Stimulated activated CD8-positive, alpha-beta memory T cell treated with anti-CD3 and anti-CD28 coated beads, Interleukin-4, amount 100 ng/mL, for 24 hours (primary cell): ENCODE data around the gene FSTL3.
"Not testable (repeated sequence)": the region's sequence is repeated elsewhere in the genome, so short reads cannot be mapped to it uniquely, and the experiment has no call there.

Experiments
- DNase-seq: peaks from one replicate; pipeline ENCODE4 v3.0.0-alpha.2; 2020; ENCODE audit warnings: low read depth

Gene FSTL3

DNA sequence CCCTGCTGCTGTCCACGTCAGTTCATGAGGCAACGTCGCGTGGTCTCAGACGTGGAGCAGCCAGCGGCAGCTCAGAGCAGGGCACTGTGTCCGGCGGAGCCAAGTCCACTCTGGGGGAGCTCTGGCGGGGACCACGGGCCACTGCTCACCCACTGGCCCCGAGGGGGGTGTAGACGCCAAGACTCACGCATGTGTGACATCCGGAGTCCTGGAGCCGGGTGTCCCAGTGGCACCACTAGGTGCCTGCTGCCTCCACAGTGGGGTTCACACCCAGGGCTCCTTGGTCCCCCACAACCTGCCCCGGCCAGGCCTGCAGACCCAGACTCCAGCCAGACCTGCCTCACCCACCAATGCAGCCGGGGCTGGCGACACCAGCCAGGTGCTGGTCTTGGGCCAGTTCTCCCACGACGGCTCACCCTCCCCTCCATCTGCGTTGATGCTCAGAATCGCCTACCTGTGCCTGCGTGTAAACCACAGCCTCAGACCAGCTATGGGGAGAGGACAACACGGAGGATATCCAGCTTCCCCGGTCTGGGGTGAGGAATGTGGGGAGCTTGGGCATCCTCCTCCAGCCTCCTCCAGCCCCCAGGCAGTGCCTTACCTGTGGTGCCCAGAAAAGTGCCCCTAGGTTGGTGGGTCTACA, 6.6 kb downstream of the FSTL3 start:
- no peak for DNase-seq

DNA sequence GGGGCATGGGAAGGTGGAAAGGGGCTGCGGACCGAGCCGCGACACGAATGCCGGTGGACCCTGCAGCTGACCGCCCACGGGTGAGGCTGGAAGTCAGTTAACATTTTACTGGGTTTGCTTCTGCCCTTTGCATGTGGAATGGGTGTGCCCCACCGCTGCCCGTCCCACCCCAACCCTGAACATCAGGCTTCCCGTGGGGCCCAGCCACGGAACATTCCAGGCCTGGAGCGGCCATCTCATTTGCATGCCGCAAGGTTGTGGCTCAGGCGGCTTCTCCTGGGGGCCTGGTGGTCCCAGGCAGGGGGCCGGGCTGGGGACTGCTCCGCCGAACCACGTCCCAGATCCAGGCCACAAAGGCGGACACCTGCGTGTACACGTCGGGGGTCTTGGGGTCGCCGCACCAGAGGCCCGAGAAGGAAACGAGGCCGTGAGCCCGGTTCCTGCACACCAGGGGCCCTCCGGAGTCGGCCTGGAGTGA, 9.3 kb downstream of the FSTL3 start:
- no peak for DNase-seq

DNA sequence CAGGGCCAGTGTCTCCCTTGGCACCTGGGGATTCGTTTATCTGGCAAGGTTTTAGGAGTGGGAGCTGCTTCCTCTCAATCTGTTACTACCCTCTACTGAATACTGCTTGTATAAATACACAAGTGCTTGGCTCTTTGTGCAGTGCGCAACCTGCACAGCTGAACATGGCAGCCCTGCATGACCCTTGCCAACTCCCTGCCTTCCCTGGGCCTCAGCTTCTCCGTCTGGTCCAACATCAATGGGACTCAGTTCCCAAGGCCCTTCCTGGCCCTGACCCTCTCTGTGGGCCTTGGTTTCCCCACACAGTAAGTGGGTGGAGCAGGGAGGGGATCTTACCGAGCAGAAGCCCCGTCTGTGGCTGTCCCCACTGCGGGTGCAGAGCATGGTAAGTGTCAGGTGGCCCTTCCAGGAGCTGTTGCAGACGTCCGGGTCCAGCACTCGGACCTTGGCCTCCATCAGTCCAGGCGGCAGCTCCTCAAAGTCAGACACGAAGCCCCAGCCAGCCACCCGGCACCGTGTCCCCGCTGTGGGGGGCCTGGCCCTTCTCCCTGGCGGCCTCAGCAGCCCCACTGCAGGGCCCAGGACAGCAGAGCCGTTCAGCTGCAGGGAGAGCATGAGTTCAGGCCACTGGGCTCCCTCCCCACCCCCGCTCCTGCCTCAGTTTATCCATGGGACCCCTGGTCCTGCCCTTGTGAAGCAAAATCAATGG, 10.6 kb downstream of the FSTL3 start:
- DNase-seq: no peak

DNA sequence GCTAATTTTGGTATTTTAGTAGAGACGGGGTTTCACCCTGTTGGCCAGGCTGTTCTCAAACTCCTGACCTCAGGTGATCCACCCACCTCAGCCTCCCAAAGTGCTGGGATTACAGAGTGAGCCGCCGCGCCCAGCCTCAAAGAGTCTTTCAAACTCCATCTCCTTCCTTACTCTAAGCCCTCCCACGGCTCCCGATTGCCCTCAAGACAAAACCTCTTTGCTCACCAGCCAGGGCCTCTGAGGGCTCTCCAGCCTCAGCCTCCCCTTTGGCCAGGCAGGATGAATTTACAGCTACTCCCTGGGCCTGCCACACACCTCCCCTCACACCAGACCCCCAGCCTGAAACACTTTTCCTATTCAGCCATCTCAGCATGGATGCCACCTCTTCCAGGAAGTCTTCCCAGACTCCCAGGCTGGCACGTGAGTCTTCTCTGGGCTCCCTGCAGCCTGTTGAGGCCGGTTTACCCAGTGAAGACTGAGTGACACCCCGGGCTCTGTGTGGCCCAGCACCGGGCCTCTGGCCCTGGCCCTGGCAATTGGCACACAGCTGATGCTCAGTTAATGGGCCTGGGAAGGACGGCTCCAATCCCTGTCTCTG, 11.5 kb downstream of the FSTL3 start:
- no peak for DNase-seq

DNA sequence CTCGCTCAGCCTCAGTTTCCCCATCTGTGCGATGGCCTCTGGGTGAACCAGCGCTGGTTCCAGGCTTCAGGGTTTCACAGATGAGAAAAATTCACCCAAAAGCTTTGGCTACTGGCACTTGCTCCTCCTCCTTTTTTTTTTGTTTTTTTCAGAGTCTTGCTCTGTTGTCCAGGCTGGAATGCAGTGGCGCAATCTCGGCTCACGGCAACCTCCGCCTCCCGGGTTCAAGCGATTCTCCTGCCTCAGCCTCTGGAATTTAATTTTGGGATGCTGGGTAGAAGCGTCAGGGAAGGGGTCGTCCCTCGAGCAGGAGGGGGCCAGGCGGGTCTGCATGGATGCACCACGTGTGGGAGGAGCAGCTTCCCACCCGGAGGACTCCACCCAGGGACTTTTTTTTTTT, 12.0 kb downstream of the FSTL3 start:
- no peak for DNase-seq

DNA sequence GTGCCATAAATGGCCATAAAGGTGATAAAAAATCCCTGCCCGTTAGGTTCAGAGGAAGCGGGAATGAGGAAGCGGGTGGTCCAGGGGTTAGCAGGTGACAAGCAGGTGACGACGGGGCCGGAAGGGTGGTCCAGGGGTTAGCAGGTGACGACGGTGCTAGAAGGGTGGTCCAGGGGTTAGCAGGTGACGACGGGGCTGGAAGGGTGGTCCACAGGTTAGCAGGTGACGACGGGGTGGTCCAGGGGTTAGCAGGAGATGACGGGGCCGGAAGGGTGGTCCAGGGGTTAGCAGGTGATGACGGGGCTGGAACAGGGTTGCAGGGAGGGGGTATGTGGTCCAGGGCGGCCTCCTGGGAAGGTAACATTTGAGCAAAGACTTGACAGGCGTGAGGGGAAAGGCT, 12.8 kb downstream of the FSTL3 start:
- DNase-seq: no peak

DNA sequence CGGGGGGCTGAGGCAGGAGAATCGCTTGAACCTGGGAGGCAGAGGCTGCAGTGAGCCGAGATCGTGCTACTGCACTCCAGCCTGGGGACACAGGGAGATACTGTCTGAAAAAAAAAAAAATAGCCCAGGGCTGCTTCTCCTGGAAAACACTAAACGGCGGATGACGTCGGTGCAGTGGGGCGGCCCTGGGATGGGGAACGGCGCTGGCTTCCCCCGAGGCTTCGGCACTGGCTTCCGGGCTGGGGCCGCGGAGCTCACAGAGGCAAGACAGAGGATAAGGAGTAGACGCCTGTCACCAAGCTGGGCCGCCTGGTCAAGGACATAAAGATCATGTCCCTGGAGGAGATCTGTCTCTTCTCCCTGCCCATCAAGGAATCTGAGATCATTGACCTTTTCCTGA, 14.0 kb downstream of the FSTL3 start:
- no peak for DNase-seq

DNA sequence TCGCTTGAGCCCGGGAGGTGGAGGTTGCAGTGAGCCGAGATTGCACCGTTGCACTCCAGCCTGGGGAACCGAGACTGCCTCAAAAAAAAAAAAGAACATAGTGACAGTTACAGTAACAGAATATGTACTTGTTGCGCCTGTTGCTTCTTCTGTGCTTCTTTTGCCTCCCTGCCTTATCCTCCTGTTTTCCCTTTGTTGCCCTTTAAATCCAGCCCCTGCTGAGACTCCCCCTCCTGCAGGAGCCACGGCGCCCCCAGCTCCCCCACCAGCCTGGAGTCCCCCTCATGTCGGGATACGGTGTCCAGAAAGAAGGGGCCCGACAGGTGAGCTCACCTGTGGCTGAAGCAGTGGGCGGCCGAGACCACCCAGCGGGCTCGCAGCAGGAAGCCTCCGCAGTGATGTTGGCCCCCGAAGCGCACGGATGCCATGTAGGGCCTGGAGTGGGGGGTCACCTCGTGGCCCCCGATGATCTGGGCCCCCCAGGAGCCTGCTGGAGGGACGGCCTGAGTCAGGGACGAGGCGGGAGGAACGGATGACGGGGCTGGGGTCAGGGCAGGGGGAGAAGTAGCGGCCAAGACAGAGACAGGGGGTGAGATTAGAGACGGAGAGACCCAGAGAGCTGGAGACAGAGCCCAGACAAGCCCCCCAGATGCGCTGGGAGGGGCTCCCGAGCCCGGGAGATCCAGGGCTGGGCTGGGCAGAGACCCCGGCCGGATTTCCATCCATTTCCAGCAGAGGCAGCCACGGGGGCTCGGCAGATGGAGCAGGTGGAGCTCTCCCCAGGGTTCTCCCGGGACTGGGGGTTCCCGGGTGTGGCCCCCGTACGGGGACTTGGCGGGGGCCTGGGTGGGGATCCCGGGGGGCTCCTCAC, 18.5 kb downstream of the FSTL3 start:
- DNase-seq: no peak

DNA sequence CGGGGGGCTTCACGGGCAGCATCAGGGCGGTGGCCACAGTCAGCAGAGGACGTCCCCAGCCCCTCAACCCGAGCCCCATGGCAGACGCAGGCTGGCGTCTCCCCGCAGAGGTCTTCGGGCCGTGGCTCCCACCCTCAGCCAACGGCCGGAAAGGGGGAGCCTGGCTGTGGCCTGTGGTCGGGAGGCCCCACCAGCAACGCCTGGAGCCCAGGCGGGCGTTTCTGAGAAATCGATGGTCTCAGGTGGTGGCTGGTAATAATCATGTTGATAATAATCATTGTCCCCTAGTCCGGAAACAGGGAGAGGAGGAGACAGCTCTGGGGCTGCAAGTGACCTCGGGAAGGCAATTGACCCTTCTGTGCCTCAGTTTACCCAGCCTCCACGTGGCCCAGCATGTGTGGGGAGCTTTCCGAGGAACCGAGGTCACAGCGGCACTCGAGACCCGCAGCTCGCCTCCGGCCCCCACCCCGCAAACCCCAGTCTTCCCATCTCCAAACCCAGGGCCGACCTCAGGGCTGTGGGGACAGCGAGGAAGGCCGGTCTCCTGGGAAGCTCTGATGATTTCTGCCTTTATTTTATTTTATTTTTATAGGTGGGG, 19.3 kb downstream of the FSTL3 start, which contains the start of gene PRSS57:
Gene PRSS57, minus strand, starts transcription at position 101 of the 598 bp plus-strand sequence. Its CDS starts 22 bp downstream, at position 79.
- no peak for DNase-seq

DNA sequence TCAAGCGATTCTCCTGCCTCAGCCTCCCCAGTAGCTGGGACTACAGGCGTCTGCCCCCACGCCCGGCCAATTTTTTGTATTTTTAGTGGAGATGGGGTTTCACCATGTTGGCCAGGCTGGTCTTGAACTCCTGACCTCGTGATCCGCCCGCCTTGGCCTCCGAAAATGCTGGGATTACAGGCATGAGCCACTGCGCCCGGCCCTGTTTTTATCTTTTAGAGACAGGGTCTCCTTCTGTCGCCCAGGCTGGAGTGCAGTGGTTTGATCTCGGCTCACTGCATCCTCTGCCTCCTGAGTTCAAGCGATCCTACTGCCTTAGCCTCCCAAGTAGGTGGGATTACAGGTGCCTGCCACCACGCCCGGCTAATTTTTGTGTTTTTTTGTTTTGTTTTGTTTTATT, 22.3 kb downstream of the FSTL3 start:
- not testable (repeated sequence) for DNase-seq

DNA sequence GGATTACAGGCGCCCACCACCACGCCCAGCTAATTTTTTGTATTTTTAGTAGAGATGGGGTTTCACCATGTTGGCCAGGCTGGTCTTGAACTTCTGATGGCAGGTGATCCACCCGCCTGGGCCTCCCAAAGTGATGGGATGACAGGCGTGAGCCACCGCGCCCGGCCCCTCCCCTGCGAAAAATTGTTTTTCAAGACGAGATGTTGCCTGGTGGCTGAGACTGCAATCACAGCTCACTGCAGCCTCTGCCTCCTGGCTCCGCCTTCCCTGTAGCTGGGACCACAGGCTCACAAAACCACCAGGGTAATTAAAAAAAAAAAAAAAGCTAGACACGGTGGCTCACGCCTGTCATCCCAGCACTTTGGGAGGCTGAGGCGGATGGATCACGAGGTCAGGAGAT, 23.7 kb downstream of the FSTL3 start:
- DNase-seq: not testable (repeated sequence)

DNA sequence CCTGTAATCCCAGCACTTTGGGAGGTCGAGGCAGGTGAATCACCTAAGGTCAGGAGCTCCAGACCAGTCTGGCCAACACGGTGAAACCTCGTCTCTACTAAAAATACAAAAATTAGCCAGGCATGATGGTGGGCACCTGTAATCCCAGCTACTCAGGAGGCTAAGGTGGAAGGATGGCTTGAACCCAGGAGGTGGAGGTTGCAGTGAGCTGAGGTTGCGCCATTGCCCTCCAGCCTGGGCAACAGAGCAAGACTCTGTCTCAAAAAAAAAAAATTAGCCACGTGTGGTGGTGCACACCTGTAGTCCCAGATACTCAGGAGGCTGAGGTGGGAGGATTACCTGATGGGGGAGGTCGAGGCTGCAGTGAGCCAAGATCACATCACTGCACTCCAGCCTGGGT, 26.7 kb downstream of the FSTL3 start:
- not testable (repeated sequence) for DNase-seq

DNA sequence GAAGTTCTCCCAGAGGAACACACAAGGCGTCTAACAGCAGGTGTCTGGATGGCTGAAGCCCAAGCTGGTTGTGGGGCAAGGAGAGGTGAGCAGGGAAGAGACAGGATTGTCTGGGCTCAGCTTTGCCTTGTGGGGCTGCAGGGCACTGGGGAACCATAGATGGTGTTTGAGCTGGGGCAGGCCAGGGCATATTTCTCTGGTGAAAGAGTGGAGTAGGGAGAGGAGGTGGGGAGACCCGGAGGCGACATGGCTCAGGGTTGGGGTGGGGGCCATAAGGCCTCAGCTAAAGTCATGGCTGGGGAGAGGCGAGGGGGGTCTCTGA, 27.1 kb downstream of the FSTL3 start:
- no peak for DNase-seq

DNA sequence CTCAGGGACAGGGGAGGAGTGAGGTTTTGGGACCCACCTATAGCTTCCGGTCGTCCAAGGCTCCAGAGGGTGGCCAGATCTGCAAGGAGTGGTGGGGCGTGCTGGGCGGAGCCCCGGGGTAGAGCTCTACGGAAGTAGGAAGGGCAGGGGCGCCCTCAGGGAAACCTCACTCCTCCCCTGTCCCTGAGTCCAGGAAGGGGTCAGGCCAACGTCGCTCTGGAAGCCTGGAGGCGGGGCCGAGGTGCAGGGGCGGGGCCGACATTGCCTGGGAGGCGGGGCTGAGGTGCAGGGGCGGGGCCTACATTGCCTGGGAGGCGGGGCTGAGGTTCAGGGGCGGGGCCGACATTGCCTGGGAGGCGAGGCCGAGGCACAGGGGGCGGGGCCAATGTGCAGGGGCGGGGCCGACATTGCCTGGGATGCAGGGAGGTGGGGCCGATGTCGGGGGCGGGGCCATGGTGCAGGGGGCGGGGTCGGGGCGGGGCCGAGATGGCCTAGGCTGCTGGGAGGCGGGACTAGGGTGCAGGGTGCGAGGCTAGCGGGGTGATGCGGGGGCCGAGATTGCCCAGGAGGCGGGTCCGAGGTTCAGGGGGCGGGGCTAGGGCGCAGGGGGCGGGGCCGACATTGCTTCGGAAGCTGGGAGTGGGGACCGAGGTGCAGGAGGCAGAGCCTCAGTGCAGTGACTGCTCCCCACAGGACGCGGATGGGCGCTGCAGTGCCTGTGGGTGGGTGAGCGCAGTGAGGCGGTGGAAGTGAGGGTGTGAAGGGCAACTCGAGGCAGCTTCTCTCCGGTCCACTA, 27.7 kb downstream of the FSTL3 start:
- DNase-seq: peak; percentile 37

DNA sequence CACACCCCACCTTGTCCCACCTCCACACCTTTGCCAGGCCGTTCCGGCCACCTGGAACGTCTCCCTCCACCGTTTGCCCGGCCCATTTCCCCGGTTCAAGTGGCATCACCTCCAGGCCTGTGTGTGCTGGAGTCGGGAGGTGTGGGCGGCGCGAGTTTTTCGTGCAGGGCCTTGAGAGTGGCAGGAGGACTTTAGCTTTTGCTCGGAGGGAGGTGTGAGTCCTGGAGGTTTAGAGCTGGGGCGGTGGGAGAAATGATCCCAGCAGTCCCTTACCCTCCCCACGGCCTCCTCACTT, 28.2 kb downstream of the FSTL3 start:
- DNase-seq: no peak

DNA sequence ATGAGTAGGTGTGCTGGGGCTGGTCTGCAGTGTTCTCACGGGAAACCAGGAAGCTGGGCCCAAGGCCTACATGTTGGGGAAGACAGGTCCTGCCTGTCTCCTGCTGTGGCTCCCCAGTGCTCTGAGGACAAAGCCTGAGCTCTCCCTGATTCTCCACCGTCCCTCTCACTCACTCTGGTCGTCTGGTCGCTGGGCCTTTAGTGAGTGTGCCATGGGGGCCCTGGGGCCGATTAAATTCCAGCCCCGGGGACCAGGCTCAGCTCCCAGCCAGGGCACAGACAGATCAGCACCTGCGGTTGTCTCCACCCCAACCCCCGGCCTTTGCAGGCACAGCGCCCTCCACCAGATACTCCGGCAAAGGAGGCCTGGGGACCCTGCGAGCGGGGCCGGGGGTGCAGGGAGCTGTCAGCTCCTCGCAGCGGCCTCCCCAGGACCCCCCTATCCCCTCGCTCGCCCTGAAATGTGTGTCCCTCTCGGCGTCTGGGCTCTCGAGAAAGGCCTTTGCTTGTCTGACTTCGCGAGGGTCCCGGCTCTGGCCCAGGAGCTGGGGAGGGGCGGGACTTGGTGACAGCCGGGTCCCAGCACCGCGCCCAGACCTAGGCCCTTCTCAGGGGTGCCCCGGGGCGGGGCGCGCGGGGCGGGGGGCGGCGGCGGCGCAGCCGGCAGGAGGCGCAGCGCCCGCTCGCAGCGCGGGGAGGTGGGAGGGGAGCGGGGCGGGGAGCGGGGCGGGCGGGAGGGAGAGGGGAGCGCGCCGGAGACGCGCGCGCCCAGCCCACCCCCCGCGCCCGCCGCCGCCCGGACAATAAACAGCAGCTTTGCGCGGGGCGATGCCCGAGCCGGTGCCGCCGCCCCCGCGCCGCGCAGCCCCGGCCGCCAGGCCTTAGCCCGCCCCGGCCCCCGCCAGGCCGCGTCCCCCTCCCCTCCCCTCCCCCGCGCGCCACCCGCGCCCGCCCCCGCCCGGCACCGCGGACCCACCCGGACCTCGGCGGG, 32.3 kb downstream of the FSTL3 start, which contains the start of gene PALM:
Gene PALM, plus strand, starts transcription at position 782 of the 990 bp plus-strand sequence. CDS start 212 bp downstream, outside the sequence.
- DNase-seq: no peak

DNA sequence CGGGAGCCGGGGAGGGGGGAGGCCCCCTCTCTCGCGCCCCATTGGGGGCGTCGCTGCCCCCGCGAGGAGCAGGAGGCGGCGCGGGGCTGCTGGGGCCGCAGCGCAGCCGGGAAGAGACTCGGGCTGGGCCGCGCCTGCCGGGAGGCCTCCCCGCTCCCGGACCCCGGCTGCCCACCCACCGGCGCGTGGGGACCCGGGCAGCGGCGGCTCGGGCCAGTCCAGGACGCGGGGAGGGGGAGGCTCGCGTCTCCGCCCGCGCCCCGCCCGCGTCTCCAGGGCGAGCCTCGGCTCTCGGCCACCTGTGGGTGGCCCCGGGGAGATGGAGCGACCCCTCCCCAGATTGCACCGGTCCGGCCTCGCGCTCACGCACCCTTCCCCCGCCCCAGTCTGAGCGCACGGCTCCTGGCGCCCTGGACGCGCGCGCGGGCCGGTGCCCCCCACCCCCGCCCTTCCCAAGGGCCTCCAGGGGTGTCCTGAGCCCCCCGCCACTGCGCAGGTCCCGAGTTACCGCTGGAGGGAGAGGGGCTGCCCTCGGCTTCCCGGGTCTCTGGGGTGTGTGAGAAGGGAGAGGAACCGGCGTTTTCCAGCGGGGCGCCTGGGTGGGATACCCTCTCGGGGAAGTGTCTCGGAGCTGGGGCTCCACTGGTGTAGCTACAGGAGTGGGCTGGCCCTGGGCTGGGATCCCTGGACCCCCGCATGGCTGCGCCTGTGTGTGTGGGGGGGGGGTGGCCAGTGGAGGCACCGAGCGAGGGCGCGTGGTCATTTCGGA, 33.2 kb downstream of the FSTL3 start:
- no peak for DNase-seq

DNA sequence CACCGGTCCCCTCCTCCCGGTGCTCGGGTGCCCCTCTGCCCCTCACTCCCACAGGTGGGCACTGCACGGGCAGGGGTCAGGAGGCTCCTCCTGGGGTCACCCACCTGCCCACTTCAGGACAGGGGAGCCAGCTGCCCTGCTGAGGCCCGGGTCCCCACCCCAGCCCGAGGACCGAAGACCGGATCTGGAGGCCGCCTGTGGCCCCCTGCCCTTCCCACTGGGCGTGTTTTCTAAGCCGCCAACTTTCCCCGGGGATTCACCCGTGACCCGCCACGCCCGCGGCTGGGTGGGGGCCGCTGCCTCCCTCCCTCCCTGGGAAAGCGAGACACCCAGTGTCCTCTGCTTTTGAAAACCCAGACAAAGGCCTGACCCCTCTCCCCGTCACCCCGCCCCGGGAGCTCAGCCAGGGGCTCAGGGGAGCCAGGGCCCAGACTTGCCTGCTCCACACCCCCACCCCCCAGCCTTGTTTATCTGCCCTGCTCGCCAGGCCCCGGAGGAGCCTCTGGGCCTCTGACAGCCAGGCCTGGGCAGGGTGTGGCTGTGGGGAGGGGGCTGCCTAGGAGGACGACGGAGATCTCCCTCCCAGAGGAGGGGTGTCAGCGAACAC, 33.9 kb downstream of the FSTL3 start:
- no peak for DNase-seq

DNA sequence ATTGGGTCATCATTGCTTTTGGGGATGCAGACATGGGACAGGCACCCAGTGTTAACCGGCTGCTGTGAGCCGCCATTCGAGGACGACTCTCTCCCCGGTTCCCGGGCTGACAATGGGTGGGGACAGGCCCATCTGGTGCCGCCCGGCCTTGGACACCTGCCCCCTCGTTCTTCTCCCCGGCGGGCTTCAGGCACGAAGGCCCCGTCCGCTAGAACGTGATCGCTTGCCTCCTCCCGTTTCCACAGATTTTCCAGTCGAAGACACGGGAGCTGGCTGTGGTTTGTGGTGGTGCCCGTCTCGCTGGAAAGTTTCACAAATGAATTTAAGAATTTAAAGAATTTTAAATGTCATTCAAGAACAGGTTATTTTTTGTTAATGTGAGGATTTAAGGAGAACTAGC, 34.6 kb downstream of the FSTL3 start:
- no peak for DNase-seq
